Uterus (tissue), 2 donors: ENCODE data around the gene INSRR.

Source experiments
- CTCF ChIP-seq, 4 experiments: fragments of 200-600 bp in 2 of 4; fragments of 450-650 bp in 2 of 4; sonication (generic) in 2 of 4; IDR thresholded peaks; one replicate each; pipeline ENCODE4 v1.5.1; 2016 to 2019; ENCODE audit warnings: antibody characterized with exemption in 4 of 4, mild to moderate bottlenecking in 2 of 4, moderate library complexity in 1 of 4
- POLR2A ChIP-seq, 2 donors: fragments of 450-650 bp; IDR thresholded peaks; one replicate each; pipeline ENCODE4 v1.6.1; 2016; ENCODE audit warnings: antibody characterized with exemption in 2 of 2, mild to moderate bottlenecking in 1 of 2, moderate library complexity in 1 of 2

GRCh38 chr1:156863631-156864030, 4.7 kb upstream of the INSRR start:
- TF ChIP-seq CTCF (IDR thresholded peaks at IDR 0.05) (no peak), POLR2A (IDR thresholded peaks at IDR 0.05) (no peak)
